GM18858 (cell line): ENCODE results near the gene ACIN1.

ENCODE experiments used
- ATAC-seq: cut with Tn5 transposase; IDR thresholded peaks from one replicate; pipeline ENCODE4 v1.9.1; 2021; ENCODE audit not compliant: unreplicated experiment

ACIN1 gene

DNA sequence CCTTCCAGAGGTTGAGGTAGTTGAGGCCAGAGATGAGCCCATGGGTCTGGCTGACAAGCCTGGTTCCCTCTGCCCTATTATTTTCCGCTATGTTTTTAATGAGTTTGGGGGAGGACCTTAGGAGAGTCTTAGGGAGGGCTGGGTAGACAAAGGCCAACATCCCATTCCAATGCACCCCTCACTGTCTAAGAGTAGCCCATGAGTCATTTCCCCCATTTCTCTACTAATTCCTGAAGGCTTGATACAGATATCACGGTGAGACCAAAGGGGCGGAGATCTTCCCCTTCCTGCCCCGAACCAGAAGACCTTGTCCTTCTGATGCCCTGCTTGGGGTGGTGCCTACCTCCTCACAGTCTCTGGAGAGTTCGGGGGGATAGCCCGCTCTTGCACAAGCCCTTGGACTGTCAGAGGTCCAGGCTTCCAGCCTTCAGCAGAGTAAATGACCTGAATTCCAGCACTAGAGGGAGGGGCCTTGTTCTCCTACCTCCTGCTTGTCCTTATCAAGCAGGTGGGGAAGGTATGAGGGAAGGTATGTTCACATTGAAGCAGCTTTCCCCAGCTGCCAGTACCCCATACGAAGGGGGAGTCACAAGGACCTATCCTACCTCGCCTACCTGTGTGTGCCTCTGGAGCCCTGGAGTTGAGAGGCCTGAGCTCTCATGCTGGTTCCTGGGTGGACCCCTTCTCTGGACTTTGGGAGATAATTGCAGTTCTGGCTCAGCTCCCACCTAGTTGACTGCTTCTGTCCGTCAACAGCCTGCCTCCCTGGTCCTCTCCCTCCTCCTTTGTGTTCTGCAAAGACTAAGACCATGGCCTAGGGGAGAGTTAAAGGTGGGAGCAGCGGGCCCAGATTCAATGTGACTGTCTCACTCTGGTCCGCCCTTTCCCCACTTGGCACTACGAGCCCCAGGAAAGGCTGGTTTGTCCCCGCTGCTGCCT lies 49.2 kb downstream of the ACIN1 start:
- ATAC-seq = no peak

DNA sequence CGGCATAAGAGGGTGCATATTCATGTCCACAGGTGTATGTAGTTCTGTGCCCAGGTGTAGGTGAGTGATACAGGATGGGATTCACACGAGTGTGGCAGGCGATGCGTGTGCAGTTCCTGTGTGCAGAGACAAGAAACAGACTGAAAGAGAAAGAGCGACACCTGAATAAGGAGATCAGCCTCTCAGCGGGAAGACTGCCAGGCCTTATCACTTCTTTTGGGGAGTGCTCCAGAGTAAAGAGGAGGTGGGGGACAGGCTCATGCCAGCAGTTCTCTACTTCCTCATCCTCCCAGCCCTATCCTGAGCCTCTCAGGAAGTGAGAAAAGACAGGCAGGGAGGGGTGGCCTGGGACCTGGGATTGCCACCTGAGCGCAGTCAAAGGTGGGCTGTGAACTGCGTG lies 50.1 kb downstream of the ACIN1 start:
- ATAC-seq = no peak

GRCh38 chr14:23043754-23044153 lies 51.2 kb downstream of the ACIN1 start:
- no peak for ATAC-seq

GRCh38 chr14:23043145-23043544 lies 51.8 kb downstream of the ACIN1 start:
- ATAC-seq = no peak

DNA sequence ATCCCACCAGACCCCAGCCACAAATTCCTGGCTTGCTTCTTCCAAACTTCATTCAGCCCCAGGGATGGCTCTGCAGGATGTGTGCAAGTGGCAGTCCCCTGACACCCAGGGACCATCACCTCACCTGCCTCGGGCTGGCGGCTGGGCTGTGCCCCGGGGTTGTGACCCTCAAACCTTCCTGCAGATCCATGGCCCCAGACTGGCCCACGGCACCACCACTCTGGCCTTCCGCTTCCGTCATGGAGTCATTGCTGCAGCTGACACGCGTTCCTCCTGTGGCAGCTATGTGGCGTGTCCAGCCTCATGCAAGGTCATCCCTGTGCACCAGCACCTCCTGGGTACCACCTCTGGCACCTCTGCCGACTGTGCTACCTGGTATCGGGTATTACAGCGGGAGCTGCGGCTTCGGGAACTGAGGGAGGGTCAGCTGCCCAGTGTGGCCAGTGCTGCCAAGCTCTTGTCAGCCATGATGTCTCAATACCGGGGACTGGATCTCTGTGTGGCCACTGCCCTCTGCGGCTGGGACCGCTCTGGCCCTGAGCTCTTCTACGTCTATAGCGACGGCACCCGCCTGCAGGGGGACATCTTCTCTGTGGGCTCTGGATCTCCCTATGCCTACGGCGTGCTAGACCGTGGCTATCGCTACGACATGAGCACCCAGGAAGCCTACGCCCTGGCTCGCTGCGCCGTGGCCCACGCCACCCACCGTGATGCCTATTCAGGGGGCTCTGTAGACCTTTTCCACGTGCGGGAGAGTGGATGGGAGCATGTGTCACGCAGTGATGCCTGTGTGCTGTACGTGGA lies 52.6 kb downstream of the ACIN1 start, which contains the start of gene PSMB11:
PSMB11 (plus strand) TSS at position 51 of the 804 bp plus-strand sequence; CDS start at position 65, 14 bp downstream.
- ATAC-seq = no peak

DNA sequence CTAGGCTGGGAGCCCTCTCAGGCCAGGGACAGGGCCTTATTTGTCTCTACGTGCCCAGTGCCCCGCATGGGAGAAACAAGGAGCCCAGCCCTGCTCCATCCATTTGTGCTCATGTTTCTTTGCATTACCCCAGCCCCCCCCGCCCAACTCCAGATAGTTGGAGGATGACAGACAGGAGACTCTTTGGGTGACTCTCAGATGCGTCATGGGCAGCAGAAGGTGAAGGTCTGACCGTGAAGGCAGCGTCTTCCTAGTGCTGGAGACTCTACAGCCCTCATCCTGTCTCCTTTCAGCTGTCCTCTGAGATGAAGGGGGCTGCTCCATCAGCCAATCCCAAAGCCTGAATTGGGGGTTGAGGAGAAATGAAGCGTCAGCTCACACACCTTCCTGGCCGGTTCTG lies 53.2 kb downstream of the ACIN1 start:
- ATAC-seq = no peak

GRCh38 chr14:23040100-23040499 lies 54.8 kb downstream of the ACIN1 start:
- no peak for ATAC-seq

DNA sequence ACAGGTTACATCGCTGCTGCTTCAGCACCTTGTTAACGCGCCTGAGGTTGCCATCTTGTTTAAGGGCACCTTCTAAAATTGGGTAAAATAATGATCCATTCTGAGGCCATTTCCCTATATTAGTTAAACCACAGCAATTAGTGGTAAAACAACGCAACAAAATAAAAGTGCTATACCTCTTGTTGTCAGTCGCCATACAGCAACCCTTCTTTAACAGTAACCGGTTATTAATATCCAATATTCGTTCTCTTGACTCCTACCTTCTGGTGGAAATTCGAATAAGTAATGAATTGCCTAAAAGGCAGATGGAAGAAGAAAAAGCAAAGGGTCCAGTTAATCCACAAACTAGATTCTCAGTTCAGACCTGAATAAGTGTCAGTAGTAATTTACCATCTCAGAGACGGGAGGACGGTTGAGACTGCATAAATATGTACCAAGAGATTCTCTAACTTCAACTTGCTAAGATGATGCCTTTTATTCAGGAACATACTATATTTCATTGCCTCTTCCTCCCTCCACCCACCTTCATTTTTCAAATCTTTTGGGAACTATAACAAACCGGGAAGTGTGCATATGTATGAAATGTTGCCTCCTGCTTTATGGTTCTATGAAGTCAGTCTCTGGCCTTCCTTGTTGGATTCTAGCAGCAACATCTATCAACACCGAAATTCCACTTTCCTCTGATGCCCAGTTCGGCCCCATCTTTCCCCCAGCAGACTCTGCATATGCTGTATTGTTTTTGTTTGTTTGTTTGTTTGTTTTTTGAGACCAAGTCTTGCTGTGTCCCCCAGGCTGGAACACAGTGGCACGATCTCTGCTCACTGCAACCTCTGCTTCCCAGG lies 59.4 kb downstream of the ACIN1 start:
- no peak for ATAC-seq

- peak; percentile 81 for ATAC-seq
Measured at GRCh38 chr14:23034498-23035302, 60.2 kb downstream of the ACIN1 start, which contains the start of gene PSMB5. Gene PSMB5, minus strand, starts transcription at chr14:23034900. Its CDS starts 19 bp downstream, at chr14:23034881.

DNA sequence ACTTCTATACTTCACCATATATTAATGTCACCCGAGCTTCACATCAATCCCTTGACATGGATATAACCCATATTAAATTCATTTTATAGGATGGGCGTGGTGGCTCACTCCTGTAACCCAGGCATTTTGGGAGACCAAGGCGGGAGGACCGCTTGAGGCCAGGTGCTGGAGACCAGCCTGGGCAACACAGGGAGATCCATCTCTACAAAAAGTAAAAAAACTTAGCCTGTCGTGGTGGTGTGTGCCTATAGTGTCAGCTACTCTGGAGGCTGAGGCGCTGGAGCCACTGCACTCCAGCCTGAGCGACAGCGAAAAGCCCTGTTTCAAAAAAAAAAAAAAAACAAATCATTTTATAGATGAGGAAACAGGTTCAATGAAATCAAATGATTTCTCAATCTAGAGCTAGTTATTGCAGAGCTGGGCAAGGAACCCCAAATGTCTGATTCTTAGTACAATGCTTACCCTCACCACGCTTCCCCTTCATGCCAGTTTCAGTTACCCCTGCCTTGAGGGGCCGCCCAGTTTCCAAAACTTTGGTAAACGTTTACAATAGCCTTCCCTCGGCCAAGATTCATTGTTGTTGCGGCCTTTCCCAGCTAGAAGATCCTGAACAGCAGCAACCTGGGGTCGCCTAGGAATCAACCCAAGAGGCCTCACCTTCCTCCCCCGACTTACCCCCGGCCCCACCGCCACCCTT lies 61.0 kb downstream of the ACIN1 start:
- no peak for ATAC-seq

GRCh38 chr14:23033251-23033727 lies 61.6 kb downstream of the ACIN1 start:
- ATAC-seq = no peak

- no peak for ATAC-seq
Measured at GRCh38 chr14:23030936-23031335, 64.0 kb downstream of the ACIN1 start.

DNA sequence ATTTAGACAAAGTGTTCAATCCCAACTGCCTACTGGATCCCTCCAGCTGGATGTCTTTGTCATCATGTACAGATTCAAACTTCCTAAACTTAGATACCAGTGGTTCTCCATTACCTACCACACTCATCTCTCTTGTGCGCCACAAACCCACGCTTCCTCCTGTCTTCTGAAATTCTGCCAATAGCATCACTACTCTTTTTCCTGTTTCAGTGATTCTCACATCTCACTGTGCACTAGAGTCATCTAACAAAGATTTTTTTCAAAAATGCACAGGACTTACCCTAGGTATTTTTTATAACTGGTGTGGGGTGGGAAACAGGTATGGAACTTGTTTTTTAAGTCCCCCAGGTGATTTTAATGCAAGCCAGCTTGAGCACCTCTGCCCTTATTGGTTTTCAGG lies 66.1 kb downstream of the ACIN1 start:
- ATAC-seq = no peak

DNA sequence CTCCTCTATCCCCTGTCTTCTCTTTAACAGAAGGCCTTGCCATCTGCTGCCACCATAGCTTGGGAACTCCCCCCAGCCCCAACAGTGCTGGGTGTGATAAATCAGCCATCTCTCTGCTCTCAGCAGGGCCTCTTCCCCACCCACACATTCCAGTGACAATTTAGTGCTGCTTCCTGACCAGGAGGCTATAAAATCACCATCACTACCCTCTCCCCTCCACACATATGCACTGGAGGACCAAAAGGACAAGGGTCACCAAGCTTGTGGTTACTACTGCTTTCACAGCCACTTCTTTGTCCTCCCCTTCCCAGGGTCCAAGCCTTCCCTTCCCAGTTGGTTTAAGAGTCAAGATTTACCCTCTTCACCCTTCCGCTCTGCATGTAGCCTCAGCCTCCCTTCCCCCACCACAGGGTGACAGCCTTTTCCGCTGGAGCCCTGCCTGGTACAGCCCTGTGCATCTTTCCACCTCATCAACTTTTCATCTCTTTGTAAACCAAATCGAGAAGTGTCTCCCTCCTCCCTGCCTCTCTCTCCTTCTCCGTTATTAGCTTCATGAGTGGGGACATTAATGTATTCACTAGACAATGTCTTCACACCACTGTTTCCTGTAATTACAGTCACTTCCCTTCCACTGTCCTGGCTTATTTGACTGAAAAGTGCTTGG lies 69.7 kb downstream of the ACIN1 start:
- ATAC-seq = no peak

DNA sequence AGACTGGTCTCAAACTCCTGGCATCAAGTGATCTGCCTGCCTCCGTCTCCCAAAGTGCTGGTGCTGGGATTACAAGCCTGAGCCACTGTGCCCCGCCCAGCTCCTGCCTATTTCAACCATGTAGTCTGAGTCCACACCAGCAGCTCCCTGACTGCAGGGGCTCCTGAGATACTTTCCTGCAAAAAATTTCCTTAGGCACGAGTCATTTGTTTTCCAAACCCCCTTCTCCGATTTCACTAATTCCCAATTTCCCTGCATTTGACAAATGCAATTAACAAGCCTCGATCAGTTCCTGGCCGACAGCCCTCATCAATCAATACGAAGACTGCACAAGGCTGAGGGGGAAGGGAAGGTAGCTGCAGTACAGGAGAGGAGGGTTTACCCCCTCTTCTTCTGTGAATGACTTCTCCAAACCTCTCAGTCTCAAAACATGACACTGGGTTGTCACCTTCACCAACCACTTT lies 70.3 kb downstream of the ACIN1 start:
- ATAC-seq = no peak

DNA sequence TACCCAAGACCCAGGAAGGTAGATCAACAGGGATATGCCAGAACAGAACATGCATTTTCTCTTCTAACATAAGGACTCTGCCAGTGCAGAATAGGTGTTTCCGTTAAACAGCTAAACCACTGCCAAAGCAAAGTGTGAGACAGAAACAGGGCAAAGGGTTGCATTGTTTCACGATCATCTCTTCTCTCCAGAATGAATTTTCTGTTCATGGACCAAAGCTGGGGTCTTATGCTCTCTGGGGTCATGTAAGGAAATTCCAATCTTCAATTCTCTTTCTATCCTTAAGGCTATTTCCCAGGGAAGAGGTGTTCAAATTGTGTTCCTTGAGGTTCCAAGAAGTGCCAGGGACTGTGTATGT lies 71.2 kb downstream of the ACIN1 start:
- ATAC-seq = no peak

GRCh38 chr14:23023022-23023794 lies 71.7 kb downstream of the ACIN1 start:
- ATAC-seq = no peak

- no peak for ATAC-seq
Measured at GRCh38 chr14:23021889-23022442, 73.0 kb downstream of the ACIN1 start.
